GM20431 (cell line): ENCODE data around the gene ORAI1.
"Not testable (repeated sequence)": the region's sequence is repeated elsewhere in the genome, so short reads cannot be mapped to it uniquely, and the experiment has no call there.

Experiments
- in situ Hi-C: fragments of 300-500 bp; cut with MseI, MboI; formaldehyde crosslinking; loops from one replicate; pipeline ENCODE4 v1.15.0; 2020; ENCODE audit warnings: low sequenced_read_pairs; ENCODE audit not compliant: unreplicated experiment

Gene ORAI1

DNA sequence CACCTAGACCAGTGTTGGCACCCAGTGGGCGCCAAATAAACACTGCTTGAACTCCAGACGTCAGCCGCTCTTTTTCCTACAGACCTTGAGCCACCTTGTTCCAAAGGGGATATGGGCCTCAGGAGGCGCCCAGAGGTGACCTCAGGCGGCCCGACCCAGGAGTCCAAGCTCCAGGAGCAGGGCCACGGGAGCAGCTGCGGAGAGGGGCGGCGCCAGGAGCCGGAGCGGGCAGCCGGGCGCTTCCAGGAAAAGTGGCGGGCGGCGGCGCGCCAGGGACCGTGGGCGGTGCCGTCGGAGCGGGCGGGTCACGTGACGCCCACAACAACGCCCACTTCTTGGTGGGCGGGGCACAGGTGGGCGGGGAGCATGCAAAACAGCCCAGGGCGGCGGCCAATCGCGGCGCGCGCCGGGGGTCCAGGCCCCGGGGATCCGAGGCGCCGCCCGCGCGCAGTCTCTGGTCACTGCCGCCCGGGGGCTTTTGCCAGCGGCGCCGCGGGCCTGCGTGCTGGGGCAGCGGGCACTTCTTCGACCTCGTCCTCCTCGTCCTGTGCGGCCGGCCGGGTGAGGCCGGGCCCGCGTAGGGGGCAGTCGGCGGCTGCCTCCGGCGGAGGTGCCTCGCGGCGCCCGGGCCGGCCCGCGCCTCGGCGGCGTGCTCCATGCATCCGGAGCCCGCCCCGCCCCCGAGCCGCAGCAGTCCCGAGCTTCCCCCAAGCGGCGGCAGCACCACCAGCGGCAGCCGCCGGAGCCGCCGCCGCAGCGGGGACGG is at the start of gene ORAI1:
Gene ORAI1 (plus strand): TSS at position 444 of the 766 bp plus-strand sequence.
- in situ Hi-C loops = no loop called here

DNA sequence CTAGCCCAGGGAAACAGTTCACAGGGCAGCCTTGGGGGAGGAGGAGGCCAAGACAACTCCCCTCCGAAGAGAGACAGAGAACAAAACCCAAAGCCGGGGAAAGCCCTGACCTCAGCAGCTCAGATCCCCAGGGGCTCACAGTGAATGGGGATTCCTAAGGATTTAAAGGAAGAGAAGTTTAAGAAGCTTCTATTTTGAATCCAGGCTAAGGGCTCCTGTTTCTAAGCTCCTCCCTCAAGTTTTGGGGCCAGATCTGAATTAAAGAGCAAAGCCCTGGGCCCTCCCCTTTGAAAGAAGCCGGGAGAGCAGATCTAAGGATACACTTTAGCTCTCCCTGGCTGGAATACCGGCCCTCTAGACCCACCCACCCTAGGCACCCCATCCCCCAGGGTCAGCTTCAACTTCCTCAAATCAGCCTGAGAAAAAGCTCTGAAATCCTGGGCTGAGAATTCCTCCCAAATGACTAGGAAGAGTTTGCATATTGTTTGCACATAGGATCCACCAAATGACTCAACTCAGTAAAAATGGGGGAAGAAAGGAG is 49.4 kb upstream of the ORAI1 start:
- in situ Hi-C loops = no loop called here

DNA sequence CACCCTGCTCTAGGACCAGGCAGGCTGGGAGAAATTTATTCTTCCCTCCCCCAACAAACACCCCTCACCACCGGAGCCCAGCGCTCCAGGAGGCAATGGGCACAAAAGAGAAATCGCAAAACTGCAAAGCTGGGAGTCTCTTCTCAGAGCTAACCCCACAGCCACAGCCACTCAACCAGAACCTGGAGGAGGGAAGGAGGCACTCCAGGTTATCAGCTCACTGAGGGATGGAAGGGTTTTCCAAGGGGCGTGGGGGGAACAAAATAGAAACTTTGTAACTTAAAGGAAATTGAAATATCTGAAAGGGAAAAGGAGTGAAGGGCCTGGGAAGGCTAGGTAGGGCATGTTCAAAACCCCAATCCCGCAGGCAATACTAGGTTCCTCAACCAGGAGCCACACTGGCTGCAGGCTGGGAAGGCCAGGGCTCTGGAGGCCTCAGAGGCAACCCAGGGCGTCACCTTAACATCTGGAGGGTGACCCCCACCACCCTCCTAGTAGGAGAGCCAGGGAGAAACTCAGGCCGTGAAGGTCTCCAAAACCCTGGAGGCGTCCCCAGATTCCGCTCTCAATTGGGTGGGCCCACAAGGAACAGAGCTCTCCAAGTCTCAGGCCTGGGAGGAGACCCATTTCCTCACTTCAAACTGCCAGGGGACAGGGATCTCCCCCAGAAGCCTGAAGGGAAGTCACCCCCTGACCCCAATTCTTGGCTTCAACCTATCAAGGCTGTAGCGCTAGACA is 48.7 kb upstream of the ORAI1 start:
- in situ Hi-C loops = no loop called here

DNA sequence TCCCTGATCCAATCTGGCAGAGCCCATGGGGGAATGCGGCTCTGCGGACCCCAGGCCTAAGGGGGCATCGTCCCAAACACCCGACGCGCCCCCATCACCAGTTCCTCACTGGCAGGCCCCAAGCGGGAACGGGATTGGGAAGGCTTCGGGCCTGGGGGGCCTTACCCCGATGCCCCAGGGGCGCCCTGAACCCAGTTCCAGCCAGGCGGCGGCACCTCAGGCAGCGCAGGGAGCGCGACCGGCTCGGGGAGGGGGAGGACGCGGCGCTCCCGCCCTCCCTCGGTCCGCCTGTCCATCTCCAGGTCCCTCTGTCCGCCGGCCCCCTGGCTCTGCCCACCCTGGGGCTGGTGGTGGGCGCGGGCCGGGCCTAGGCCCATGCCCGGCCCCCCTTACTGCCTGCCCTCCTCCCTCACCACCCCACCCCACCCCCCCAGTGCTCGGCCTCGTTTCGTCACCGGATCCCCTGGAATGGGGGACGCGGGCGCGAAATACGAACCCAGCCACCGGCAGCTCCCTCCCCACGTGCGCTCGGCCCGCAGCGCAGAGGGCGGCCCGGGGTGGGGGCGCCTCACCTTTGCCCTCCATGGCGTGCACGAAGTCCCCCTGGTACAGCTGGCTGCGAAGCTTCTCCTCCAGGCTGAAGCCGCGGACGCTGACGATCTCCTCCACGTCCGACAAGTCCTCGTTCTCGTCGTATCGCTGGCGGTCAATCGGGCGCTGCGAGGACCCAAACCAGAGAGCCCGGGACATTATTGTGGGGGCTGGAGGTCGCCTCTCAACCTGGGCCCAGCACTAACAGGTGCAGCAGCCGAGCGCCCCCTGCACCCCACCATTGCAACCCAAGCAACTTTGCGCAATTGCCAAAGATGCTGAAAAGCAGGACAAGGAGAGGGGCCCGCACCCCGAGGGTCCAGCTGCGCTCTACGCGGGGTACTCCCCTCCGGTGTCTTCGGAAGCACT is 47.8 kb upstream of the ORAI1 start:
- in situ Hi-C loops = no loop called here

DNA sequence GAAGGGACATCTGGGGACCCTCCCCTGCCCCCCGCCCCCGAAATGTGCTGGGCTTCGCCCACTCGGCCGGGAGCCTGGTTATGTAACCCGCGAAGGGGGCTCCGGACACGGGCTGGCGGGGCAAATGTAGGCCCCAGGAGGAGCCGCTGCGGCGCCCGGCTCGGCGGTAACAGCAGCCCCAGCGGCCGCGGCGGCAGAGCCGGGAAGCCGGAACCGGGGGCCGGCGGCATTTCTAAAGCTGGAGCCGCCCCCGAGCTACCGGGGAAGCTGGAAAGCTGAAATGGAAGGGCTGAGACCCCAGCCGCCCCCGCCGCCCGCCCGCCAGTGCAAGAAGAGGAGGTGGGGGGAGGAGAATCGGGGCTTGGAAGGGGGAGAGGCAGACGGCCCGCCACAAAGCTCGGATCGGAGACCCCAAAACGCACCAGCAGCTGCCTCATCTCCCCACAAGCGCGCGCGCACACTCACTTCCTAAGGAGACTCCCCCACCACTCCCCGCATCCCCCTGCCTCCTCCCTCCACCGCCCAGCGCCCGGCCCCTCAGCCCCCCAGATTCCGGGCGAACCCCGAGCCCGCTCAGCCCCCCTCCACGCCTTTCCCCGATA is 47.0 kb upstream of the ORAI1 start:
- in situ Hi-C loops = no loop called here

DNA sequence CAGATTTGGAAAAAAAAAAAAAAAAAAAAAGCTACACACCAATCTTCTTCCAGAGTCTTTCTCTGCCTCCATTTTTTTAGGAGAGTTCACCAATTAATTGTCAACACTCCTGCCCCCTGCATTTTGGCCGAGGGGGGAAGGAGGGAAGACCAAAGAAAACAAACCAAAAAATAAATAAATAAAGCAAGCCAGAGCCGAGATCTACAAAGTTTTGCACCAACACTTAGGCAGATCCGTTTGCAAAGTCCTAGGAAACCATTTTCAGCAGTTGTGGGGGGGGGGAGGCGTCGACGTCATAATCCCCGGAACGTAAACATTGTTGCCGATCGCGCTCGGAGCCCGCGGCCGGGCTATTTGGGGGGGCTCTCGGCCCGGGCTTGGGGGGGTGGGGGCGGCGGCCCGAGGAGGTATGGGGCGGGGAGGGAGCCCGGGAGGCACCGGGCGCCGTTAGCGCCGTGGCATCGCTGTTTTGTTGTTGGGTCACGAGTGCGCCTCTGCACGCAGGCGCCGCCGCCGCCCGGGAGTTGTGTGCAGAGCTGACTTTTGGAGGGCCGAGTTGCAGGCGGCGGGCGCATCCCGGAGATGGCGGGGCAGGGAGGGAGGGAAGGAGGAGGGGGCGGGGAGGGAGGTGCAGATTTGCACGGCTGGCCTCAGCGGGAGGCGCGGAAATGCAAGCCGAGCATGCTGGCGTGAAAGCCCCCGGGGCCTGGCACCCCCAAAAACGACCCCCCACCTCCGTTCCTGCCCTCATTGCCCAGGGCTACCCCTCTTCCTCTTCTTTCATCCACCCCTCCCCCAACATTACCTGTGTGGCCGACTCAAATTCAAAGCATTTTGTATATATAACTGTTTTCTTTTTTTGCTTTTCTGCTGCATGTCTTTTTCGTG is 46.1 kb upstream of the ORAI1 start:
- in situ Hi-C loops = no loop called here

- in situ Hi-C loops = no loop called here
Observed at GRCh38 chr12:121580959-121581685, 45.2 kb upstream of the ORAI1 start, which contains the start of gene KDM2B. KDM2B (minus strand) TSS chr12:121581023; CDS start chr12:121580911, 112 bp downstream.

DNA sequence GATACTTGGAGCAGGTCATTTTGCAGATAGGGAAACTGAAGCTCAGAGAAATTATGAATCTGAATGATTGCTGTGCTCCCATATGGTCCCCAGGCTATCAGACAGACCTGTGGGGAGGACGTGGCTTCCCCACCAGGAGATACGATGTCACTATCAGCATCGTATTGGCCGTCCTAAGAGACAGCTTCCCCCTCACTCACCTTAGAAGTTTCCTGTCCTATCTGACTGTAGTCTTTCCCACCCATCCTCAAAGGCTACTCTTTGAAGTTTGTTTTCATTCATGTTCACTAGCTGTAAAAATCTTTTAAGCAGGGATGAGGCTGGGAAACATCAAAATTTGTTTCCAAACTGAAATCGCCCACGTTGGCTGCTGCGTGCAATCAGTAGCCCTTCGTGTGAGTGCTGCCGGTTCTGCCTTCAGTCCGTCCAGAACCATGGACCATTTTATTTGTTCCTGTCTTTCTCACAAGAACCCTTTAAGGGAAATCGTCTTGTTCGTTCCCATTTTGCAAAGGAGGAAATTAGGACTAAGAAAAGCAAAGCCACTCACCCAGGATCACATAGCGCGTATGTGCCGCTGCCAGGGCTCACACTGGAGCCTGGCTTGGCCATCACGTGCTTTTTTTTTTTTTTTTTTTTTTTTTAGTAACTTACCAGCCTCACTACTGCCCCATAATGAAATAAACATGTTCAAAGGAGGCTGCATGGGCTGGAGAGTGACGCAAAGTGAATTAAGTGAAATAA is 44.5 kb upstream of the ORAI1 start:
- in situ Hi-C loops = no loop called here

DNA sequence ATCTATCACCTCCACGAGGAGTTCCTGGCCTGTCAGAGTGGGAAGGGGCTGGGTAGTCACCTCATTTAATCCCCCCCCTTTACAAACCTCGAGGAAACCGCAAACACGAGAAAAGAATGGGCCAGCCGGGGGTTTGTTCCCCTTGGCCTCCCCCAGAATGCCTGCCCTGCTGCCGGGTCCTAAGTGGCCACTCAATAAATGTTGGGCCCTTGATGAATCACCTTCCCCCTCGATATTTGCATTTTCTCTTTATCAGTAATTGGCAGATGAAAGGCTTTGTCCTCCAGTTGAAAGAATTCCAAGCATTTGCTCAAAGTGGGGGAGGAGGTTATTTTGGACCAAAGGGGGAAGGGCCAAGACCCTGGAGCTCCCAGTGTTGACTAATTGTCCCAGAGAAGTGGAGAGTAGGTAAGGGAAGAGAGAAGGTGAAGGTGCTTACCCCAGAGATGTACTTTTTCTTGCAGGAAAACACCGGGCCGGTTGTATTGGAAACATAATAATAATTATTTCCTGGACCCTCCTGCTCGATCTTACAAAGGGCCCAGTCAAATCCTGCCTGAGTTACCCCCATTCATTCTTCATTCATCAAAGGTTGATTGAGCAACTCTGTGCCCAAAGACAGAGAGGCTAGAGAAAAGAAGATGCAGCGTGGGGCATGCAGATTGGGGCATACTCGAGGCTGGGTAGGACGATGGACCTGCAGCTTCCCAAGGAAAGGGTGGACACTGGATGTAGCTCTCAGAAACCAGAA is 43.6 kb upstream of the ORAI1 start:
- in situ Hi-C loops = no loop called here

- in situ Hi-C loops = not testable (repeated sequence)
Observed at GRCh38 chr12:121583334-121583661, 43.0 kb upstream of the ORAI1 start.

DNA sequence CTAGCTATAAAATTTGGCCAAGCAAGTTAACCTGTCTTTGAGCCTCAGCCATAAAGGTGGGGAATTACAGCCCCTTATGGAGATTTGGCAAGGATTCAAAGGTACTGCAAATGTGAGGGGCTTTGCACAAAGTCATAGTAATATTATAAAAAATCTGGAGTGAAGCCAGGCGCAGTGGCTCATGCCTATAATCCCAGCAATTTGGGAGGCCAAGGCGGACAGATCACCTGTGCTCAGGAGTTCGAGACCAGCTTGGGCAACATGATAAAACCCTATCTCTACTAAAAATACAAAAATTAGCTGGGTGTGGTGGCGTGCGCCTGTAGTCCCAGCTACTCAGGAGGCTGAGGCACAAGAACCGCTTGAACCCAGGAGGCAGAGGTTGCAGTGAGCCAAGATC is 41.4 kb upstream of the ORAI1 start:
- in situ Hi-C loops = not testable (repeated sequence)

DNA sequence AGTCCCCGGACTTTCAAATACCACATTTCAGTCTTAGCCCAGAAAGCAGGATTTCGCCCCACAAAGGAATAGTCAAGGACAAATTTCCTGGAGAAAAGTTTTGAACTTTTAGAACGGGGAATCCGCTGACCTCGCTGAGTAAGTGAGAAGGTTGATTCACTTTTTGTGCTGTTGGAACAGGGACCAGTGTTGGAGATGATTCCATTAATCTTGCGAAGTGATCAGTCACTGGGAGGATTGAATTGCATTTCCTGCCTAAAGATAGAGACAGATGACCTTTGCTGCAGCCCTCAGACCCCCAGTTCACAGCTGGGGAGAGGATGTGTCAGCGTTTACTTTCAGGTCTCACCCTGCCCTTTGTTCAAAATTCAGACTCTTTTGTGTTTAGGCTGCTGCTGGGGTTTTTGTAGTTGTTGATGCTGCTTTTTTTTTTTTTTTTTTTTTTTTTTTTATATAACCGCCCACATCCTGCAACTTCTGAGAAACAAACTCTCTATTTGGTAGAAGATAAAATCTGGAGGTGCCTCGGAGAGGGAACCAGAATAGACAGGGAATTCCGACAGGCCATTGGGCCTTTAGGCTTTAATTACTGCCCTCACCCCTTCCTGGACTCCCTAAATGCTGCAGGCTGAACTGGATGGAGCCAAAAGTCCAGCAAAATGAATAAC is 35.7 kb upstream of the ORAI1 start:
- in situ Hi-C loops = no loop called here

DNA sequence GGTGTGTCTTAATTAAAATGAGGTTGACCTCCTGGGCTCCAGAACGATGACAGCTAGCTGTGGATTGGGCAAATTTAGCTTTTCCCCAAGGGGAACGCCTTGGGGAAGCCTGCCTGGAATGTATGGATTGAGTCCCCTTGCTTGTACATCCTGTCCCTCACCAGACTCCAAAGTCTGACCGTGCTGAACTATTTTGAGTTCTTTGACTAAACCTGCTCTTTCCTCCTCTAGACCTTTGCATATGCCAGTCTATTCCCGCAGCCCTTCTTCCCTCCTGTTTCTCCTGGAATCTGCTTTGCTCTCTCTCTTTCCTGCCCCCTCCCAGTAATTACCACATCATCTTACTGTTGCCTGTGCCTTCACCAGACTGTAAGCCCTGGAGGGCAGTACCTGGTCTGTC is 34.0 kb upstream of the ORAI1 start:
- in situ Hi-C loops = no loop called here

GRCh38 chr12:121595520-121595919 is 30.8 kb upstream of the ORAI1 start:
- in situ Hi-C loops = no loop called here

DNA sequence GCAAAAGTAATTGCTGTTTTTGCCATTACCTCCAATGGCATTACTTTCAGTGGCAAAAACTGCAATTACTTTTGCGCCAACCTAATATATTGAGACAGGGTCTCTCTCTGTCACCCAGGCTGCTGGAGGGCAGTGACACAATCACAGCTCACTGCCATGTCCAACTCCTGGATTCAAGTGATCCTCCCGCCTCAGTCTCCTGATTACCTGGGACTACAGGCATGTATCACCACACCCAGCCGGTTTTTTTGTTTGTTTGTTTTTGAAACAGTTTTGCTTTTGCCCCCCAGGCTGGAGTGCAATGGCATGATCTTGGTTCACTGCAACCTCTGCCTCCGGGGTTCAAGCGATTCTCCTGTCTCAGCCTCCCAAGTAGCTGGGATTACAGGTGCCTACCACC is 29.8 kb upstream of the ORAI1 start:
- in situ Hi-C loops = no loop called here

DNA sequence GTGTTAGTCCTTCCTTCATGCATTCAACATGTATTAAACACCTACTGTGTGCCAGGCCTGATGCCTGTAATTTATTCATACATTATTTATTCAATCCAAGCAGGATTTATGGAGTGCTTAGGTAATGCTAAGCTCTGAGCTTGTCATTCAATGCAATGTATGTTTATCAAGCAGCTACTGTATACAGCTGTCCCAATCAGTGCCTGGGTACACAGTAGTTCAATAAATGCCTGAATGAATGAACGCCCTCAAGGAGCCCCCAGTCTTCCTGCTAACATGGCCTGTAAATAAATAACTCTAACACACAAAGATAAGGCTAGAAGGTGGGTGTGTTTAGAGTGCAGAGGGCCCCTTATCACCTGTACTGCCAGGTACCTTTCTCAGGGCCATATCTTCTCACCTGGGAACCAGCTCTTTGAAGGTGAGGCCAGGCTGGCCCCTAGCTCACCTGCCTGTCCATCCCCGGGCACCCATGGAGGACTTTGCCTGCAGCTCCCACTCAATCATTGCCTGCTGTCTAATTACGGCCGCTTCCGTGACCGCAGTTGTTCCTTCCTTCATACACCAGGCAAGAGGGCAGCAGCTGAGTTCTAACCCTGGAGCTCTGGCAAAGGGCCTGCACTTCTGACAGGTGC is 25.5 kb upstream of the ORAI1 start:
- in situ Hi-C loops = no loop called here
